Esophagus muscularis mucosa (tissue), 4 donors: ENCODE measurements around the gene CSMD2. TPM values are rescaled to one million over a fixed set of nuclear protein-coding genes. Genes with fewer than 3 reads are reported as not detected.

ENCODE experiments used
- DNase-seq: peaks from one replicate; pipeline ENCODE4 v3.0.0-alpha.2; 2017; ENCODE audit errors: extremely low spot score
- H3K27ac ChIP-seq, 4 donors: fragments of 200-600 bp; sonication (generic); replicated peaks in 1 of 4; 1 replicate in 3 of 4; 2 replicates in 1 of 4; pipeline ENCODE4 v1.5.1; 2016 to 2019; ENCODE audit warnings: mild to moderate bottlenecking in 1 of 4
- H3K27me3 ChIP-seq, 4 donors: fragments of 200-600 bp; sonication (generic); one replicate each; pipeline versions ENCODE4 v1.5.1 to v1.6.0; 2016 to 2019
- H3K36me3 ChIP-seq, 4 donors: fragments of 200-600 bp; sonication (generic); one replicate each; pipeline ENCODE4 v1.5.1; 2016 to 2019
- H3K4me1 ChIP-seq, 4 donors: fragments of 200-600 bp; sonication (generic); one replicate each; pipeline ENCODE4 v1.5.1; 2016 to 2019
- H3K4me3 ChIP-seq, 4 donors: fragments of 200-600 bp; sonication (generic); 1 replicate in 2 of 4; 2 replicates in 2 of 4; pipeline ENCODE4 v1.5.1; 2016 to 2019; ENCODE audit warnings: mild to moderate bottlenecking in 4 of 4, moderate library complexity in 1 of 4
- H3K9me3 ChIP-seq, 4 donors: fragments of 200-600 bp; sonication (generic); 1 replicate in 3 of 4; 2 replicates in 1 of 4; pipeline ENCODE4 v1.5.1; 2016 to 2019
- EP300 ChIP-seq: sonication (generic); formaldehyde crosslinking; IDR thresholded peaks from one replicate; pipeline ENCODE4 v1.6.1; 2017; ENCODE audit warnings: antibody characterized with exemption
- POLR2A ChIP-seq: fragments of 450-650 bp; IDR thresholded peaks from one replicate; pipeline ENCODE4 v1.6.1; 2017; ENCODE audit warnings: antibody characterized with exemption, moderate library complexity, mild to moderate bottlenecking, low read depth
- POLR2AphosphoS5 ChIP-seq, 2 donors: sonication (generic); formaldehyde crosslinking; IDR thresholded peaks; one replicate each; pipeline ENCODE4 v1.6.1; 2017; ENCODE audit warnings: antibody characterized with exemption in 2 of 2
- WGBS: methylation state at CpG from one replicate; pipeline ENCODE4 v1.1.5; 2018; 5-methylcytosine and 5-hydroxymethylcytosine counted together
- intact Hi-C: fragments of 100-400 bp; cut with DNase I; formaldehyde crosslinking; loops from one replicate; pipeline ENCODE4 v1.15.1; 2023
- total RNA-seq, 4 donors: library from RNA; depleted of rRNA; stranded (reverse); fragments of >200 nt; gene quantifications; one replicate each; pipeline versions ENCODE4 v1.1.0 to v1.2.1, GENCODE V29; 2016
- TF ChIP-seq, protein P1 (sequence below), 3 experiments: fragments of 200-600 bp in 2 of 3; fragments of 450-650 bp in 1 of 3; sonication (generic) in 2 of 3; IDR thresholded peaks; one replicate each; pipeline ENCODE4 v1.5.1; 2017 to 2019; ENCODE audit warnings: antibody characterized with exemption in 3 of 3, mild to moderate bottlenecking in 2 of 3, moderate library complexity in 1 of 3

The CSMD2 gene
- total RNA-seq, 4 donors from 2014 or later = 0.26 to 0.75 (median 0.37) TPM

DNA sequence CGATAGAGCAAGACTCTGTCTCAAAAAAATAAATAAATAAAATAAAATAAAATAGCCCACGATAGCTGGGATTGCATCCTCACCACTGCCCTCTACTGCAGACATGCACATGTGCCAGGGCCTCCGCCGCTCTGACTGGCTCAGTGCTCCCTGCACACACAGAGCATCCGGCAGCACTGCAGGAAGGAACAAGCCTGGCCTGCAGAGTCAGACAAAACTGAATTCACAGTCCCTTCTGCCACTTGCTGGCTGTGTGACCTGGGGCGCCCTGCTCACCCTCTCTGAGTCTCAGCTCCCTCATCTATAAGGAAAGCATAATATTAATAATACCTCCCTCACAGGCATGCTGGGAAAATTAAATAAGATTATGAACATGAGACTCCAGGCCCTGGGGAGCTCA, 35.4 kb downstream of the CSMD2 start:
- 81% methylated on average over 6 of the region's 6 CpGs for WGBS
- intact Hi-C loops = no loop called here
- TF ChIP-seq POLR2AphosphoS5 (IDR thresholded peaks at IDR 0.05) (no peak), EP300 (no peak), POLR2A (no peak)
- TF ChIP-seq, protein P1, sequence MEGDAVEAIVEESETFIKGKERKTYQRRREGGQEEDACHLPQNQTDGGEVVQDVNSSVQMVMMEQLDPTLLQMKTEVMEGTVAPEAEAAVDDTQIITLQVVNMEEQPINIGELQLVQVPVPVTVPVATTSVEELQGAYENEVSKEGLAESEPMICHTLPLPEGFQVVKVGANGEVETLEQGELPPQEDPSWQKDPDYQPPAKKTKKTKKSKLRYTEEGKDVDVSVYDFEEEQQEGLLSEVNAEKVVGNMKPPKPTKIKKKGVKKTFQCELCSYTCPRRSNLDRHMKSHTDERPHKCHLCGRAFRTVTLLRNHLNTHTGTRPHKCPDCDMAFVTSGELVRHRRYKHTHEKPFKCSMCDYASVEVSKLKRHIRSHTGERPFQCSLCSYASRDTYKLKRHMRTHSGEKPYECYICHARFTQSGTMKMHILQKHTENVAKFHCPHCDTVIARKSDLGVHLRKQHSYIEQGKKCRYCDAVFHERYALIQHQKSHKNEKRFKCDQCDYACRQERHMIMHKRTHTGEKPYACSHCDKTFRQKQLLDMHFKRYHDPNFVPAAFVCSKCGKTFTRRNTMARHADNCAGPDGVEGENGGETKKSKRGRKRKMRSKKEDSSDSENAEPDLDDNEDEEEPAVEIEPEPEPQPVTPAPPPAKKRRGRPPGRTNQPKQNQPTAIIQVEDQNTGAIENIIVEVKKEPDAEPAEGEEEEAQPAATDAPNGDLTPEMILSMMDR (IDR thresholded peaks at IDR 0.05) = no peak

GRCh38 chr1:34128186-34128889, 36.7 kb downstream of the CSMD2 start:
- TF ChIP-seq POLR2A (no peak), POLR2AphosphoS5 (IDR thresholded peaks at IDR 0.05) (no peak), EP300 (no peak)
- TF ChIP-seq, protein P1 (IDR thresholded peaks at IDR 0.05) = no peak
- Histone ChIP-seq H3K4me1 (no peaks in the 10 kb centered on the region), H3K9me3 (no peaks in the 10 kb centered on the region), H3K27ac (no peak overlapping the region), H3K36me3 (no peaks in the 10 kb centered on the region), H3K27me3 (peaks cover 0 to 38% (median 0%) of the 10 kb centered on the region in 4 donors), H3K4me3 (no peak overlapping the region)
- DNase-seq = peak; percentile 57
- 85% methylated on average over 8 of the region's 13 CpGs for WGBS
- intact Hi-C loops = no loop called here

More for the DNA sequence above, 35.4 kb downstream of the CSMD2 start:
- Histone ChIP-seq H3K4me3 (no peak overlapping the region), H3K36me3 (no peaks in the 10 kb centered on the region), H3K27me3 (peaks cover 0 to 38% (median 0%) of the 10 kb centered on the region in 4 donors), H3K27ac (no peak overlapping the region), H3K4me1 (no peaks in the 10 kb centered on the region), H3K9me3 (no peaks in the 10 kb centered on the region)
- no peak for DNase-seq

GRCh38 chr1:34127006-34128000, 37.7 kb downstream of the CSMD2 start:
- Histone ChIP-seq H3K27ac (no peak overlapping the region), H3K4me1 (no peaks in the 10 kb centered on the region), H3K9me3 (no peaks in the 10 kb centered on the region), H3K36me3 (no peaks in the 10 kb centered on the region), H3K27me3 (peaks cover 0 to 38% (median 0%) of the 10 kb centered on the region in 4 donors), H3K4me3 (no peak overlapping the region)
- DNase-seq = peak; percentile 86
- intact Hi-C loops = no loop called here
- no peak for TF ChIP-seq EP300
- no peak for TF ChIP-seq POLR2AphosphoS5 (IDR thresholded peaks at IDR 0.05)
- TF ChIP-seq, protein P1 (IDR thresholded peaks at IDR 0.05) = no peak
- no peak for TF ChIP-seq POLR2A
- 79% methylated on average over 15 of the region's 15 CpGs for WGBS

DNA sequence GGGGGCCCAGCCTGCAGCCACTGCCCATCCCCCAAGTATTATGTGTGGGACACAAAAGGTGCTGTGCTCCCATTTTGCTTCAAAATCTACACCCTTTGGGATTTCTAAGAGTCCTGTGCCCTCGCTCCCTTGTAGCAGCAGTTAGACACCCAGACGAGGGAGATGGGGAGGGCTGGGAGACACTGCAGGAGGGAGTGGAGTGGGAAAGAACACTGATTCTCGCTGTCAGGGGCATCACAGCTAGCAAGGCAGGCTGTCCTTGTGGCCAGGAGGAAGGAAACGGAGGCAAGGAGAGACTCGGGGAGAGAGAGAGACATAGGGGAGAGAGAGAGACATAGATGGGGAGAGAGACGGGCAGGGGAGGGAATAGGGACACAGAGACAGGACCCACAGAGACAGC, 38.5 kb downstream of the CSMD2 start:
- WGBS = 74% methylated on average over 6 of the region's 6 CpGs
- peaks cover 0 to 37% (median 0%) of the 10 kb centered on the region in 4 donors for H3K27me3 ChIP-seq
- no peak overlapping the region for H3K4me3 ChIP-seq
- peak; percentile 78 for DNase-seq
- intact Hi-C loops = no loop called here
- TF ChIP-seq EP300 (no peak), POLR2A (no peak), POLR2AphosphoS5 (IDR thresholded peaks at IDR 0.05) (no peak)
- TF ChIP-seq, protein P1 (IDR thresholded peaks at IDR 0.05) = no peak
- no peaks in the 10 kb centered on the region for H3K36me3 ChIP-seq
- H3K9me3 ChIP-seq = no peaks in the 10 kb centered on the region
- no peak overlapping the region for H3K27ac ChIP-seq
- no peaks in the 10 kb centered on the region for H3K4me1 ChIP-seq
